ENCODE measurements around the gene PLCB4. TPM values are rescaled to one million over a fixed set of nuclear protein-coding genes. Genes with fewer than 3 reads are reported as not detected.

The PLCB4 gene
- total RNA-seq, 4 donors from 2014 or later = 2.7 to 11.4 (median 6.5) TPM

GRCh38 chr20:9143926-9144325, 75.0 kb downstream of the PLCB4 start:
- no peak for DNase-seq (ENCODE audit: low spot score in 2 of 2)
- no peak overlapping the region for H3K4me3 ChIP-seq (ENCODE audit: low read depth, poor library complexity, severe bottlenecking)
- no peak for TF ChIP-seq POLR2A (IDR thresholded peaks at IDR 0.05)
- TF ChIP-seq, protein P1, sequence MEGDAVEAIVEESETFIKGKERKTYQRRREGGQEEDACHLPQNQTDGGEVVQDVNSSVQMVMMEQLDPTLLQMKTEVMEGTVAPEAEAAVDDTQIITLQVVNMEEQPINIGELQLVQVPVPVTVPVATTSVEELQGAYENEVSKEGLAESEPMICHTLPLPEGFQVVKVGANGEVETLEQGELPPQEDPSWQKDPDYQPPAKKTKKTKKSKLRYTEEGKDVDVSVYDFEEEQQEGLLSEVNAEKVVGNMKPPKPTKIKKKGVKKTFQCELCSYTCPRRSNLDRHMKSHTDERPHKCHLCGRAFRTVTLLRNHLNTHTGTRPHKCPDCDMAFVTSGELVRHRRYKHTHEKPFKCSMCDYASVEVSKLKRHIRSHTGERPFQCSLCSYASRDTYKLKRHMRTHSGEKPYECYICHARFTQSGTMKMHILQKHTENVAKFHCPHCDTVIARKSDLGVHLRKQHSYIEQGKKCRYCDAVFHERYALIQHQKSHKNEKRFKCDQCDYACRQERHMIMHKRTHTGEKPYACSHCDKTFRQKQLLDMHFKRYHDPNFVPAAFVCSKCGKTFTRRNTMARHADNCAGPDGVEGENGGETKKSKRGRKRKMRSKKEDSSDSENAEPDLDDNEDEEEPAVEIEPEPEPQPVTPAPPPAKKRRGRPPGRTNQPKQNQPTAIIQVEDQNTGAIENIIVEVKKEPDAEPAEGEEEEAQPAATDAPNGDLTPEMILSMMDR (IDR thresholded peaks at IDR 0.05) = no peak
- intact Hi-C loops (cut with DNase I; ENCODE audit: low total_unique reads) = loop anchor here (5.0 kb wide), 1 partner anchor 103 kb away; no protein-coding TSS in a partner anchor
- WGBS, 2 donors = 59 to 64% methylated on average over 1 of the region's 1 CpG

DNA sequence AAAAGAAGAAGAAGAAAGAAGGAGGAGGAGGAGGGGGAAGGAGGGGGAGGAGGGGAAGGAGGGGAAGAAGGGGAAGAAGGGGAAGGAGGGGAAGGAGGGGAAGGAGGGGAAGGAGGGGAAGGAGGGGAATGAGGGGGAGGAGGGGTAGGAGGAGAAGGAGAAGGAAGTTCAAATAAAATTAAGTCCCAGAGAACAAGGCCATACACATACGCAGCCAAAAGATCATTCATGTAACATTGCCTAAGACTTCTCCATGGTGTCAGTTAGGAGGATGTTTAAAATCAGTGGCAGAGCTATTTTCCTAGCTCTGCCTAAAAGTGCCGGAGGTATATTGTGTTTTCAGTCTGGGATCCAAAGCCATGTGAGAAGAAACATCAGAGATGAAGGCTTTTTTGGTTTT, 75.8 kb downstream of the PLCB4 start:
- intact Hi-C loops (cut with DNase I; ENCODE audit: low total_unique reads) = loop anchor here (5.0 kb wide), 1 partner anchor 103 kb away; no protein-coding TSS in a partner anchor
- DNase-seq (ENCODE audit: low spot score in 2 of 2) = no peak
- WGBS, 2 donors = 36 to 41% methylated on average over 2 of the region's 2 CpGs

DNA sequence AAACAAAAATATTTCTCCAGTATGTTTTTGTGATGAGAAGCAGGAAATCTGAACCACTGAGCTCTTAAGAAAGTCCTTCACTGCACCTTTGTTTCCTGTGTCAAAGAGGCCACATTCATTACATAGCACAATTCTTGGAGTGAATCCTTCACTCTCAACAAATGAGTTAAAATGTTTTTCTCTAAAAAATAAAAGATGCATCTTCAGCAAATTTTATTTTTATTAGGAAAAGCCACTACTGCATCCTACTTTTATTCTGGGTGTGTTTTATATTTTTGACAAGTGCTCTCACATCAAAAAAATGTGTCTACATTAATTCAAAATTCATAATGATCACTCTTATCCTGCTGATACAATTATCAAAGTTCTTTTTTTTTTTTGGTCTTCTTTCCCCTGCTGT, 76.3 kb downstream of the PLCB4 start:
- no peak for DNase-seq (ENCODE audit: low spot score in 2 of 2)
- no peak for TF ChIP-seq POLR2A (IDR thresholded peaks at IDR 0.05)
- TF ChIP-seq, protein P1 (IDR thresholded peaks at IDR 0.05) = no peak
- no peak overlapping the region for H3K4me3 ChIP-seq (ENCODE audit: low read depth, poor library complexity, severe bottlenecking)
- intact Hi-C loops (cut with DNase I; ENCODE audit: low total_unique reads) = no loop called here

More for the DNA sequence above, 75.8 kb downstream of the PLCB4 start:
- no peak overlapping the region for H3K4me3 ChIP-seq (ENCODE audit: low read depth, poor library complexity, severe bottlenecking)
- TF ChIP-seq POLR2A (IDR thresholded peaks at IDR 0.05) = no peak
- TF ChIP-seq, protein P1 (IDR thresholded peaks at IDR 0.05) = no peak

DNA sequence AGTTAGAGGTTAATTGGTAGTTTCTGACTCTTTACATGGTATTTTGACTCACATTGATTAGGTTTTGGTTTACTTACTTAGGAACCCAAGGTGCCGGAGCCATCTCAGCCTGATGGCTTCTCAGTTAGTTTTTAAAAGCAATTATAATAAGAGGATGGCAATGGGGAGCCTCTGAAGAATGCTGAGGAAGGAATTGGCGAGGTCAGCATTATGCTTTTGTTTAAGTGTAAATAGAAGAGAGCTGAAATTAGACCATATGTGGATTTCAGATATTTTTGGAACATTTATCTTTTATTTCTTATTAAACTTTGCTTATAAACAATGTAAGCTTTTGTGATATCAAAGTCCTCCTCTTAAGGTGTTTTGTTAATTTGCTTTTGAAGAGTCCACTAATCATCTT, 77.8 kb downstream of the PLCB4 start:
- no peak for DNase-seq (ENCODE audit: low spot score in 2 of 2)
- WGBS, 2 donors = 83 to 96% methylated on average over 2 of the region's 2 CpGs
- intact Hi-C loops (cut with DNase I; ENCODE audit: low total_unique reads) = no loop called here
- no peak overlapping the region for H3K4me3 ChIP-seq (ENCODE audit: low read depth, poor library complexity, severe bottlenecking)
- no peak for TF ChIP-seq POLR2A (IDR thresholded peaks at IDR 0.05)
- TF ChIP-seq, protein P1 (IDR thresholded peaks at IDR 0.05) = no peak

- 90 to 96% methylated on average over 2 of the region's 2 CpGs for WGBS, 2 donors
- TF ChIP-seq POLR2A (IDR thresholded peaks at IDR 0.05) = no peak
- TF ChIP-seq, protein P1 (IDR thresholded peaks at IDR 0.05) = no peak
- intact Hi-C loops (cut with DNase I; ENCODE audit: low total_unique reads) = no loop called here
- no peak for DNase-seq (ENCODE audit: low spot score in 2 of 2)
- no peak overlapping the region for H3K4me3 ChIP-seq (ENCODE audit: low read depth, poor library complexity, severe bottlenecking)
Measured at GRCh38 chr20:9147547-9148024, 78.7 kb downstream of the PLCB4 start.

DNA sequence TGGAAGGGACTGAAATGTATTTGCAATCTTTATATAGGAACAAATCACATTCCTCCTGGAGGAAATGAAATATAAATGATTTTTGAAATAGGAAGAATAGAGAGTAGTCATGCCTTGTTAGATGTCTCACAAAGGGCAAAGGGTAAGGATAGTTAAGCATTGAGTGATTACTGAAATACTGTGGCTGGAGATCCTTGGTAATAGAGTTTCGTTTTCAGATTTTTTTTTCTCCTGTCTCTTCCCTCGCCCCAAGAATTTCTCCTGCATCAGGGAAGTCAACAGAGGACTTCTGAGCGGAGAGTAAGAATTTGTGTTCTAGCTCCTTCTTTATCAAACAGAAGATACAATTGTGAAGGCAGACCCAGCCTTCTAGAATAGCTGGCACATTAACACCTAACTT, 79.4 kb downstream of the PLCB4 start:
- 84 to 91% methylated on average over 3 of the region's 3 CpGs for WGBS, 2 donors
- TF ChIP-seq, protein P1 (IDR thresholded peaks at IDR 0.05) = no peak
- TF ChIP-seq POLR2A (IDR thresholded peaks at IDR 0.05) = no peak
- H3K4me3 ChIP-seq (ENCODE audit: low read depth, poor library complexity, severe bottlenecking) = no peak overlapping the region
- no peak for DNase-seq (ENCODE audit: low spot score in 2 of 2)
- intact Hi-C loops (cut with DNase I; ENCODE audit: low total_unique reads) = no loop called here

All from lower leg skin (tissue), 4 donors.